Smooth muscle cell (in vitro differentiated cells): ENCODE results near the gene DDRGK1. TPM values are rescaled to one million over a fixed set of nuclear protein-coding genes. Genes with fewer than 3 reads are reported as not detected.

Source experiments
- DNase-seq: peaks from one replicate; lab custom pipeline; 2025; ENCODE audit not compliant: unreplicated experiment; lab: John Stamatoyannopoulos, UW
- H2AFZ ChIP-seq: fragments of 200-600 bp; sonication (generic); 2 replicates; pipeline ENCODE4 v1.6.0; 2016; ENCODE audit warnings: antibody characterized with exemption, low read depth, mild to moderate bottlenecking
- H3F3A ChIP-seq: fragments of 200-600 bp; sonication (generic); 2 replicates; pipeline ENCODE4 v1.6.0; 2017; ENCODE audit warnings: antibody characterized with exemption, low read depth
- H3K27ac ChIP-seq: fragments of 200-600 bp; sonication (generic); 2 replicates; pipeline ENCODE4 v1.5.1; 2016; ENCODE audit warnings: low read depth, mild to moderate bottlenecking
- H3K27me3 ChIP-seq: fragments of 200-600 bp; sonication (generic); 2 replicates; pipeline ENCODE4 v1.6.1; 2016; ENCODE audit warnings: low read depth, mild to moderate bottlenecking
- H3K36me3 ChIP-seq: fragments of 200-600 bp; sonication (generic); 2 replicates; pipeline ENCODE4 v1.5.1; 2016; ENCODE audit warnings: low read depth
- H3K4me1 ChIP-seq: fragments of 200-600 bp; sonication (generic); 2 replicates; pipeline ENCODE4 v1.5.1; 2016; ENCODE audit warnings: low read depth
- H3K4me2 ChIP-seq: fragments of 200-600 bp; sonication (generic); 2 replicates; pipeline ENCODE4 v1.6.0; 2016; ENCODE audit warnings: mild to moderate bottlenecking
- H3K4me3 ChIP-seq: fragments of 200-600 bp; sonication (generic); 2 replicates; pipeline ENCODE4 v1.5.1; 2016; ENCODE audit warnings: mild to moderate bottlenecking
- H3K79me2 ChIP-seq: fragments of 200-600 bp; sonication (generic); 2 replicates; pipeline ENCODE4 v1.6.0; 2016; ENCODE audit warnings: low read depth, mild to moderate bottlenecking
- H3K9ac ChIP-seq: fragments of 200-600 bp; sonication (generic); 2 replicates; pipeline ENCODE4 v1.6.0; 2016; ENCODE audit warnings: low read depth
- H3K9me3 ChIP-seq: fragments of 200-600 bp; sonication (generic); replicated peaks from 2 replicates; pipeline ENCODE4 v1.5.1; 2016; ENCODE audit warnings: low read depth
- H4K20me1 ChIP-seq: fragments of 200-600 bp; sonication (generic); 2 replicates; pipeline ENCODE4 v1.6.0; 2016; ENCODE audit warnings: low read depth
- CTCF ChIP-seq: fragments of 200-600 bp; sonication (generic); IDR thresholded peaks from 2 replicates; pipeline ENCODE4 v1.5.1; 2017; ENCODE audit warnings: borderline replicate concordance, mild to moderate bottlenecking, antibody characterized with exemption; ENCODE audit not compliant: insufficient read depth, poor library complexity, severe bottlenecking
- WGBS: methylation state at CpG from one replicate; pipeline ENCODE4 v1.1.7; 2016; ENCODE audit warnings: low lambda C conversion rate; 5-methylcytosine and 5-hydroxymethylcytosine counted together
- polyA plus RNA-seq: library from polyadenylated mRNA; unstranded; fragments of >200 nt; fragmentation: Nextera tagmentation; extraction: Ambion mirVana; gene quantifications from 2 replicates; pipeline ENCODE4 v1.2.1, GENCODE V29; 2016
- total RNA-seq: library from RNA; depleted of rRNA; stranded (reverse); fragments of >200 nt; gene quantifications from 2 replicates; pipeline ENCODE4 v1.2.3, GENCODE V29; 2014

The DDRGK1 gene
- total and polyA plus RNA-seq, 2 experiments from 2014 or later: 48.0 to 55.4 TPM

- no peak overlapping the region for H3K9ac ChIP-seq
- H3K79me2 ChIP-seq: peaks cover 8% of the 10 kb centered on the region
- H3K27me3 ChIP-seq: peaks cover 18% of the 10 kb centered on the region
- no peaks in the 10 kb centered on the region for H3F3A ChIP-seq
- H2AFZ ChIP-seq: no peak overlapping the region
- no peak overlapping the region for H3K4me2 ChIP-seq
- H4K20me1 ChIP-seq: peaks cover 3% of the 10 kb centered on the region
- H3K9me3 ChIP-seq: no peaks in the 10 kb centered on the region
- WGBS: 96% methylated on average over 31 of the region's 32 CpGs
- H3K27ac ChIP-seq: no peak overlapping the region
- no peak for TF ChIP-seq CTCF
- H3K4me1 ChIP-seq: peaks cover 9% of the 10 kb centered on the region
- H3K4me3 ChIP-seq: no peak overlapping the region
- H3K36me3 ChIP-seq: no peaks in the 10 kb centered on the region
- no peak for DNase-seq
These were observed 40.3 kb downstream of the DDRGK1 start for GRCh38 chr20:3164043-3164762.

- no peak for TF ChIP-seq CTCF
These were observed 41.1 kb downstream of the DDRGK1 start for GRCh38 chr20:3163099-3164042.

GRCh38 chr20:3162080-3162611 lies 42.3 kb downstream of the DDRGK1 start:
- Histone ChIP-seq H3K27ac (no peak overlapping the region), H3K79me2 (peaks cover 29% of the 10 kb centered on the region), H3K9me3 (no peaks in the 10 kb centered on the region), H3K9ac (no peak overlapping the region), H3F3A (no peaks in the 10 kb centered on the region), H3K4me3 (no peak overlapping the region), H2AFZ (no peak overlapping the region), H3K4me2 (no peak overlapping the region), H3K27me3 (no peaks in the 10 kb centered on the region), H3K36me3 (no peaks in the 10 kb centered on the region), H4K20me1 (peaks cover 24% of the 10 kb centered on the region), H3K4me1 (peaks cover 16% of the 10 kb centered on the region)
- DNase-seq: no peak
- WGBS: 90% methylated on average over 11 of the region's 11 CpGs
- TF ChIP-seq CTCF: no peak

More at GRCh38 chr20:3163099-3164042, 41.1 kb downstream of the DDRGK1 start:
- Histone ChIP-seq H3K4me3 (no peak overlapping the region), H2AFZ (no peak overlapping the region), H3K4me2 (no peak overlapping the region), H3F3A (no peaks in the 10 kb centered on the region), H4K20me1 (peaks cover 11% of the 10 kb centered on the region), H3K36me3 (no peaks in the 10 kb centered on the region), H3K4me1 (peaks cover 12% of the 10 kb centered on the region), H3K9me3 (no peaks in the 10 kb centered on the region), H3K27me3 (peaks cover 10% of the 10 kb centered on the region), H3K27ac (no peak overlapping the region), H3K79me2 (peaks cover 17% of the 10 kb centered on the region), H3K9ac (no peak overlapping the region)
- DNase-seq: no peak
- WGBS: 89% methylated on average over 14 of the region's 14 CpGs
